H1 (cell line): Measurements from ENCODE around the gene ACY1. TPM values are rescaled to one million over a fixed set of nuclear protein-coding genes. Genes with fewer than 3 reads are reported as not detected.

Experiments
- EP300 ChIP-seq, 2 experiments: IDR thresholded peaks; 1 replicate in 1 of 2; 2 replicates in 1 of 2; pipeline ENCODE4 v1.6.1; 2011 to 2012; ENCODE audit warnings: low read depth in 2 of 2, low read length in 2 of 2, mild to moderate bottlenecking in 2 of 2, borderline replicate concordance in 1 of 2, inconsistent platforms in 1 of 2, moderate library complexity in 1 of 2
- EZH2 ChIP-seq: fragments of 200-600 bp; sonication (generic); IDR thresholded peaks from 2 replicates; pipeline ENCODE4 v1.7.1; 2012; ENCODE audit warnings: low read depth, mild to moderate bottlenecking, moderate library complexity, low read length, inconsistent platforms; ENCODE audit not compliant: severe bottlenecking
- TAF7 ChIP-seq: optimal IDR thresholded peaks from 2 replicates; pipeline ENCODE3; 2011; ENCODE audit warnings: low read depth, mild to moderate bottlenecking, inconsistent platforms, low read length, moderate library complexity, borderline replicate concordance
- polyA plus RNA-seq, 7 experiments: library from polyadenylated mRNA; depleted of rRNA in 3 of 7; stranded (reverse) in 5 of 7; unstranded in 2 of 7; fragments of >200 nt in 5 of 7; fragments of 200-250 nt in 2 of 7; gene quantifications; 1 replicate in 5 of 7; 2 replicates in 1 of 7; 4 replicates in 1 of 7; pipeline versions ENCODE4 v1.2.1 to v1.2.3, GENCODE V29; 2011 to 2013; ENCODE audit warnings: missing spikeins in 2 of 7, mixed read lengths in 2 of 7
- total RNA-seq: library from RNA; stranded (reverse); fragmentation: NEBNext Ultra II Directional; extraction: Animal tissue kit (Norgen Biotek cat#: 25700); gene quantifications from 2 replicates; pipeline ENCODE4 v1.2.1, GENCODE V29; 2021
- TF ChIP-seq, protein P1 (sequence below), 3 experiments: IDR thresholded peaks; 1 replicate in 2 of 3; 2 replicates in 1 of 3; pipeline versions ENCODE4 v1.5.1 to v1.6.1; 2011; ENCODE audit warnings: low read length in 3 of 3, mild to moderate bottlenecking in 3 of 3, inconsistent platforms in 2 of 3, low read depth in 1 of 3, moderate library complexity in 1 of 3; ENCODE audit not compliant: insufficient read depth in 1 of 3; ENCODE audit errors: control extremely low read depth in 1 of 3
- TF ChIP-seq, protein P2 (sequence below): fragments of 300-600 bp; sonication (generic); IDR thresholded peaks from 2 replicates; pipeline ENCODE4 v1.7.1; 2012; ENCODE audit warnings: low read length, moderate library complexity, mild to moderate bottlenecking, inconsistent platforms; ENCODE audit not compliant: insufficient replicate concordance
- TF ChIP-seq, protein P3 (sequence below): IDR thresholded peaks from 2 replicates; pipeline ENCODE4 v1.6.1; 2012; ENCODE audit warnings: low read length, inconsistent platforms

ACY1 gene
- total and polyA plus RNA-seq, 2 of the 8 experiments (the other 6 are each of a cell fraction or from before 2014, with no cell fraction given) = 48.3 to 113 TPM

DNA sequence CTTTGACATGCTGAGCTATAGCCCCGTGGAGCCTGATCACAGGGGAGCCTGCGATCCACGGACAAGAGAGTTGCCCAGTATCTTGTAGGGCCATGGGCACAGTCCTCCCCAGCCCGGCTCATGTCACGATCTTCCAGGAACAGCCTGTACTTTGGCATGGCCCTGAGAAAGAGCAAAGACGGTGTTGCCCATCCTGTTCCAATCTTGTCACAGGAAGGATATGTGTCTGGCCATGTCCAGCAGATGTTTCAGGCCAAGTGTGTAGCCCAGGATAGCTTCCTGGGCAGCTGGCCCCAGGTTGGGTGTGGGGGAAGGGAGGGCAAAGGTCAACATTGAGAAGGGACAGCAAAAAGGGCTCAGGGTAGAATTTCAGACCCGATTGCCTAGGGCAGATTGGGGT, 29.4 kb downstream of the ACY1 start (continued):
- TF ChIP-seq, protein P1, sequence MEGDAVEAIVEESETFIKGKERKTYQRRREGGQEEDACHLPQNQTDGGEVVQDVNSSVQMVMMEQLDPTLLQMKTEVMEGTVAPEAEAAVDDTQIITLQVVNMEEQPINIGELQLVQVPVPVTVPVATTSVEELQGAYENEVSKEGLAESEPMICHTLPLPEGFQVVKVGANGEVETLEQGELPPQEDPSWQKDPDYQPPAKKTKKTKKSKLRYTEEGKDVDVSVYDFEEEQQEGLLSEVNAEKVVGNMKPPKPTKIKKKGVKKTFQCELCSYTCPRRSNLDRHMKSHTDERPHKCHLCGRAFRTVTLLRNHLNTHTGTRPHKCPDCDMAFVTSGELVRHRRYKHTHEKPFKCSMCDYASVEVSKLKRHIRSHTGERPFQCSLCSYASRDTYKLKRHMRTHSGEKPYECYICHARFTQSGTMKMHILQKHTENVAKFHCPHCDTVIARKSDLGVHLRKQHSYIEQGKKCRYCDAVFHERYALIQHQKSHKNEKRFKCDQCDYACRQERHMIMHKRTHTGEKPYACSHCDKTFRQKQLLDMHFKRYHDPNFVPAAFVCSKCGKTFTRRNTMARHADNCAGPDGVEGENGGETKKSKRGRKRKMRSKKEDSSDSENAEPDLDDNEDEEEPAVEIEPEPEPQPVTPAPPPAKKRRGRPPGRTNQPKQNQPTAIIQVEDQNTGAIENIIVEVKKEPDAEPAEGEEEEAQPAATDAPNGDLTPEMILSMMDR (IDR thresholded peaks at IDR 0.05; ENCODE audit: control extremely low read depth in 1 of 3, insufficient read depth in 1 of 3, low read depth in 1 of 3, low read length in 3 of 3) = no peak
- TF ChIP-seq EZH2 = no peak
- no peak for TF ChIP-seq EP300 (IDR thresholded peaks at IDR 0.05; ENCODE audit: borderline replicate concordance in 1 of 2, low read depth in 2 of 2, low read length in 2 of 2)
- TF ChIP-seq, protein P2, sequence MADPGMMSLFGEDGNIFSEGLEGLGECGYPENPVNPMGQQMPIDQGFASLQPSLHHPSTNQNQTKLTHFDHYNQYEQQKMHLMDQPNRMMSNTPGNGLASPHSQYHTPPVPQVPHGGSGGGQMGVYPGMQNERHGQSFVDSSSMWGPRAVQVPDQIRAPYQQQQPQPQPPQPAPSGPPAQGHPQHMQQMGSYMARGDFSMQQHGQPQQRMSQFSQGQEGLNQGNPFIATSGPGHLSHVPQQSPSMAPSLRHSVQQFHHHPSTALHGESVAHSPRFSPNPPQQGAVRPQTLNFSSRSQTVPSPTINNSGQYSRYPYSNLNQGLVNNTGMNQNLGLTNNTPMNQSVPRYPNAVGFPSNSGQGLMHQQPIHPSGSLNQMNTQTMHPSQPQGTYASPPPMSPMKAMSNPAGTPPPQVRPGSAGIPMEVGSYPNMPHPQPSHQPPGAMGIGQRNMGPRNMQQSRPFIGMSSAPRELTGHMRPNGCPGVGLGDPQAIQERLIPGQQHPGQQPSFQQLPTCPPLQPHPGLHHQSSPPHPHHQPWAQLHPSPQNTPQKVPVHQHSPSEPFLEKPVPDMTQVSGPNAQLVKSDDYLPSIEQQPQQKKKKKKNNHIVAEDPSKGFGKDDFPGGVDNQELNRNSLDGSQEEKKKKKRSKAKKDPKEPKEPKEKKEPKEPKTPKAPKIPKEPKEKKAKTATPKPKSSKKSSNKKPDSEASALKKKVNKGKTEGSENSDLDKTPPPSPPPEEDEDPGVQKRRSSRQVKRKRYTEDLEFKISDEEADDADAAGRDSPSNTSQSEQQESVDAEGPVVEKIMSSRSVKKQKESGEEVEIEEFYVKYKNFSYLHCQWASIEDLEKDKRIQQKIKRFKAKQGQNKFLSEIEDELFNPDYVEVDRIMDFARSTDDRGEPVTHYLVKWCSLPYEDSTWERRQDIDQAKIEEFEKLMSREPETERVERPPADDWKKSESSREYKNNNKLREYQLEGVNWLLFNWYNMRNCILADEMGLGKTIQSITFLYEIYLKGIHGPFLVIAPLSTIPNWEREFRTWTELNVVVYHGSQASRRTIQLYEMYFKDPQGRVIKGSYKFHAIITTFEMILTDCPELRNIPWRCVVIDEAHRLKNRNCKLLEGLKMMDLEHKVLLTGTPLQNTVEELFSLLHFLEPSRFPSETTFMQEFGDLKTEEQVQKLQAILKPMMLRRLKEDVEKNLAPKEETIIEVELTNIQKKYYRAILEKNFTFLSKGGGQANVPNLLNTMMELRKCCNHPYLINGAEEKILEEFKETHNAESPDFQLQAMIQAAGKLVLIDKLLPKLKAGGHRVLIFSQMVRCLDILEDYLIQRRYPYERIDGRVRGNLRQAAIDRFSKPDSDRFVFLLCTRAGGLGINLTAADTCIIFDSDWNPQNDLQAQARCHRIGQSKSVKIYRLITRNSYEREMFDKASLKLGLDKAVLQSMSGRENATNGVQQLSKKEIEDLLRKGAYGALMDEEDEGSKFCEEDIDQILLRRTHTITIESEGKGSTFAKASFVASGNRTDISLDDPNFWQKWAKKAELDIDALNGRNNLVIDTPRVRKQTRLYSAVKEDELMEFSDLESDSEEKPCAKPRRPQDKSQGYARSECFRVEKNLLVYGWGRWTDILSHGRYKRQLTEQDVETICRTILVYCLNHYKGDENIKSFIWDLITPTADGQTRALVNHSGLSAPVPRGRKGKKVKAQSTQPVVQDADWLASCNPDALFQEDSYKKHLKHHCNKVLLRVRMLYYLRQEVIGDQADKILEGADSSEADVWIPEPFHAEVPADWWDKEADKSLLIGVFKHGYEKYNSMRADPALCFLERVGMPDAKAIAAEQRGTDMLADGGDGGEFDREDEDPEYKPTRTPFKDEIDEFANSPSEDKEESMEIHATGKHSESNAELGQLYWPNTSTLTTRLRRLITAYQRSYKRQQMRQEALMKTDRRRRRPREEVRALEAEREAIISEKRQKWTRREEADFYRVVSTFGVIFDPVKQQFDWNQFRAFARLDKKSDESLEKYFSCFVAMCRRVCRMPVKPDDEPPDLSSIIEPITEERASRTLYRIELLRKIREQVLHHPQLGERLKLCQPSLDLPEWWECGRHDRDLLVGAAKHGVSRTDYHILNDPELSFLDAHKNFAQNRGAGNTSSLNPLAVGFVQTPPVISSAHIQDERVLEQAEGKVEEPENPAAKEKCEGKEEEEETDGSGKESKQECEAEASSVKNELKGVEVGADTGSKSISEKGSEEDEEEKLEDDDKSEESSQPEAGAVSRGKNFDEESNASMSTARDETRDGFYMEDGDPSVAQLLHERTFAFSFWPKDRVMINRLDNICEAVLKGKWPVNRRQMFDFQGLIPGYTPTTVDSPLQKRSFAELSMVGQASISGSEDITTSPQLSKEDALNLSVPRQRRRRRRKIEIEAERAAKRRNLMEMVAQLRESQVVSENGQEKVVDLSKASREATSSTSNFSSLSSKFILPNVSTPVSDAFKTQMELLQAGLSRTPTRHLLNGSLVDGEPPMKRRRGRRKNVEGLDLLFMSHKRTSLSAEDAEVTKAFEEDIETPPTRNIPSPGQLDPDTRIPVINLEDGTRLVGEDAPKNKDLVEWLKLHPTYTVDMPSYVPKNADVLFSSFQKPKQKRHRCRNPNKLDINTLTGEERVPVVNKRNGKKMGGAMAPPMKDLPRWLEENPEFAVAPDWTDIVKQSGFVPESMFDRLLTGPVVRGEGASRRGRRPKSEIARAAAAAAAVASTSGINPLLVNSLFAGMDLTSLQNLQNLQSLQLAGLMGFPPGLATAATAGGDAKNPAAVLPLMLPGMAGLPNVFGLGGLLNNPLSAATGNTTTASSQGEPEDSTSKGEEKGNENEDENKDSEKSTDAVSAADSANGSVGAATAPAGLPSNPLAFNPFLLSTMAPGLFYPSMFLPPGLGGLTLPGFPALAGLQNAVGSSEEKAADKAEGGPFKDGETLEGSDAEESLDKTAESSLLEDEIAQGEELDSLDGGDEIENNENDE = no peak
- no peak for TF ChIP-seq TAF7
- TF ChIP-seq, protein P3, sequence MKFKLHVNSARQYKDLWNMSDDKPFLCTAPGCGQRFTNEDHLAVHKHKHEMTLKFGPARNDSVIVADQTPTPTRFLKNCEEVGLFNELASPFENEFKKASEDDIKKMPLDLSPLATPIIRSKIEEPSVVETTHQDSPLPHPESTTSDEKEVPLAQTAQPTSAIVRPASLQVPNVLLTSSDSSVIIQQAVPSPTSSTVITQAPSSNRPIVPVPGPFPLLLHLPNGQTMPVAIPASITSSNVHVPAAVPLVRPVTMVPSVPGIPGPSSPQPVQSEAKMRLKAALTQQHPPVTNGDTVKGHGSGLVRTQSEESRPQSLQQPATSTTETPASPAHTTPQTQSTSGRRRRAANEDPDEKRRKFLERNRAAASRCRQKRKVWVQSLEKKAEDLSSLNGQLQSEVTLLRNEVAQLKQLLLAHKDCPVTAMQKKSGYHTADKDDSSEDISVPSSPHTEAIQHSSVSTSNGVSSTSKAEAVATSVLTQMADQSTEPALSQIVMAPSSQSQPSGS = no peak
